C4-2B (cell line): ENCODE results near the gene DIO3.

Source experiments
- H3K27ac ChIP-seq: fragments of 450-650 bp; 2 replicates; pipeline ENCODE4 v1.5.1; 2017
- ZFX ChIP-seq: fragments of 450-650 bp; IDR thresholded peaks from 2 replicates; pipeline ENCODE4 v1.6.1; 2017
- TF ChIP-seq, protein P1 (sequence below): fragments of 450-650 bp; conservative IDR thresholded peaks from 2 replicates; pipeline ENCODE4 v1.5.1; 2017; ENCODE audit warnings: mild to moderate bottlenecking

The DIO3 gene

GRCh38 chr14:101561145-101561896, at the start of gene DIO3:
TSS of gene DIO3 (plus strand) at chr14:101561495.
- H3K27ac ChIP-seq: no peak within 1 kb of the TSS
- TF ChIP-seq, protein P1, sequence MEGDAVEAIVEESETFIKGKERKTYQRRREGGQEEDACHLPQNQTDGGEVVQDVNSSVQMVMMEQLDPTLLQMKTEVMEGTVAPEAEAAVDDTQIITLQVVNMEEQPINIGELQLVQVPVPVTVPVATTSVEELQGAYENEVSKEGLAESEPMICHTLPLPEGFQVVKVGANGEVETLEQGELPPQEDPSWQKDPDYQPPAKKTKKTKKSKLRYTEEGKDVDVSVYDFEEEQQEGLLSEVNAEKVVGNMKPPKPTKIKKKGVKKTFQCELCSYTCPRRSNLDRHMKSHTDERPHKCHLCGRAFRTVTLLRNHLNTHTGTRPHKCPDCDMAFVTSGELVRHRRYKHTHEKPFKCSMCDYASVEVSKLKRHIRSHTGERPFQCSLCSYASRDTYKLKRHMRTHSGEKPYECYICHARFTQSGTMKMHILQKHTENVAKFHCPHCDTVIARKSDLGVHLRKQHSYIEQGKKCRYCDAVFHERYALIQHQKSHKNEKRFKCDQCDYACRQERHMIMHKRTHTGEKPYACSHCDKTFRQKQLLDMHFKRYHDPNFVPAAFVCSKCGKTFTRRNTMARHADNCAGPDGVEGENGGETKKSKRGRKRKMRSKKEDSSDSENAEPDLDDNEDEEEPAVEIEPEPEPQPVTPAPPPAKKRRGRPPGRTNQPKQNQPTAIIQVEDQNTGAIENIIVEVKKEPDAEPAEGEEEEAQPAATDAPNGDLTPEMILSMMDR: no peak
- TF ChIP-seq ZFX: no peak

GRCh38 chr14:101511620-101512375, 49.5 kb upstream of the DIO3 start:
- no peak overlapping the region for H3K27ac ChIP-seq
- TF ChIP-seq ZFX: no peak
- TF ChIP-seq, protein P1: no peak

- no peak overlapping the region for H3K27ac ChIP-seq
- no peak for TF ChIP-seq ZFX
- TF ChIP-seq, protein P1: no peak
Observed at GRCh38 chr14:101512376-101512695, 49.0 kb upstream of the DIO3 start.

- TF ChIP-seq, protein P1: no peak
- no peak for TF ChIP-seq ZFX
- no peak overlapping the region for H3K27ac ChIP-seq
Observed at GRCh38 chr14:101514136-101514535, 47.2 kb upstream of the DIO3 start.

DNA sequence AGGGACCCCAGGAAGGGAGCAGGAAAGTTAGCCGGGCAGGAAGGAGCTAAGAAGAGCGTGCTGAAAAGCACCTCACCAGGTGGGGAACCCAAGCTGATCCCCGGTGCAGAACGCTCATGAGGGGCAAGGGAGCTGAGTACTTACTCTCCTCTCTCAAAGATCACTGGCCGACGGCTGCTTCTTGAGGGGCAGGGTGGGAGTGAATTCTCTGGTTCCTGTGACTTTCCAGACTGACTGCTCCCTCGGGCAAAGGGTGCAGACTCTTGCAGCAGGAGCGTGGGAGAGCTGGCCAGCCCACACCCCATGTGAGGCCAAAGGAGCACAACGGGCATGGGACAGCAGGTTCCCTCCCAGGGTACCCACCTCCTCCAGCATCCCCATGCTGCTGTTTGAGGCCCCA, 44.9 kb upstream of the DIO3 start:
- no peak for TF ChIP-seq ZFX
- TF ChIP-seq, protein P1: no peak
- no peak overlapping the region for H3K27ac ChIP-seq

- no peak overlapping the region for H3K27ac ChIP-seq
- TF ChIP-seq, protein P1: no peak
- TF ChIP-seq ZFX: no peak
Observed at GRCh38 chr14:101518611-101519473, 42.5 kb upstream of the DIO3 start.
